Fibroblast of the conjunctiva (primary cell): Measurements from ENCODE around the gene SLC22A1.
"Not testable (repeated sequence)": the region's sequence is repeated elsewhere in the genome, so short reads cannot be mapped to it uniquely, and the experiment has no call there.

Experiments used
- DNase-seq: peaks from one replicate; pipeline ENCODE4 v3.0.0-alpha.2; 2010; ENCODE audit warnings: low read depth

SLC22A1 gene

DNA sequence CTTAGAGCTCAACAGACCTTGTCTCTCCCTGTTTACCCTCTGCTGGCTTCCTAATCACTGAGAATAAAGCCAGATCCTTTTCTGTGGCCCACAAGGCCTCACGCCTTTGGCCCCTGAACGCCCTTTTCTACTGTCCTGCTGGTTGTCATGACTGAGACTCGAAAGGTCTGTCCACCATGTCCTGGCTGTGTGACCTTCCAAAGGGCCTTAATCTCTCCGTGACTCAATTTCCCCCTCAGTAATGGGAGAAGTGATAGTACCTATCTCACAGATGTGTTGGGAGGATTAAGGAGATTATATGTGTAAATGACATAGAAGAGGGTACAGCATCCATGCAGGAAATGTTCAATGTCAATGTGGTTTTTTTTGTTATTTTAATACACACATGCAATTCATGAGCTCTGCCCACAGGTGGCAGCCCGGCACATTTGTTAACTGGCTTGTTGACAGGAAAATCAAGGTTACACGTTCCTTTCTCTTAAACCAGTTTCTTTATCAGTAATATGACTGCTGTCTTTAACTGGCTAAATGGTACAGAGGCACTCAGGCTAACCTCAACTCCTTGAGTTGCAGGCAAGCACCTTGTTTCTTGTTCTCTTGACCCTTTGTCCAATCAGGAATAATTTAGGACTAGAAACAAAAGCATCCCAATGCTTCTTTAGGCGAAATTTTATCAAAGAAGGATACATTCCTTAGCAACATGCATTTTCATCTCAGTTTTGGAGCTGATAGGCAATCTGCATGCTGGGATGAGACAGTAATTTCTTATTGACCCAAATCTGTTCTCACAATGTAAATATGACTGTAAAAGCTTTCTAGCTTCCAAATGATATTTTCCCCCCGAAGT, 16.6 kb downstream of the SLC22A1 start:
- peak; percentile 55 for DNase-seq

DNA sequence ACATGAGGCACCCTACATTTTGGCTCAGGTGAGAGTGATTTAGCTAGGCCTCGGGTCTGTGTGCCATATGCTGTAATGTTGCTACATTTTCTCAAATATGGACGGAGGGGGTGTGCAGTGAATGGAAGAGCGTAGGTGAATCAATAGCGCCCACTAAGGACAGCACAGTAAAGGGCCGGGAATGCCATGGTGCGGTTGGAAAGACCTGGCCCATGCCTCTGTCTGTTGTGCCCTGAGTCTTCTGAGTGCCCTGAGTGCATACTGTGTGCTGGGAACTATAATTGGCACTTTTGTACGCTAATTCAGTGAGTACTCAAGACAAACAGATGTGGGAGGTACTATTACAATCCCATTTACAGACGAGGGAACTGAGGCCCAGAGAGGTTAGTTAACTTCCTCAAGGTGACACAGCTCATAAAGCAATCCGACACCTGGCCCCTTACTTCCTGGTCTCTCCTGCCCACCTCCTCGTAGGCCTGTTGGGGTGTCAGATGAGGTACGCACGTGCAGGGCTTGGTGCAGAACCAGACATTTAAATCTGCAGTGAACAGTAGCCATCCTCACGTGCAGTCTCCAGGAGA, 17.3 kb downstream of the SLC22A1 start:
- no peak for DNase-seq

GRCh38 chr6:160139420-160139851, 17.8 kb downstream of the SLC22A1 start:
- DNase-seq: peak; percentile 87

- not testable (repeated sequence) for DNase-seq
These were observed 18.9 kb downstream of the SLC22A1 start for GRCh38 chr6:160140493-160140892.

- DNase-seq: peak; percentile 70
These were observed 19.5 kb downstream of the SLC22A1 start for GRCh38 chr6:160141001-160141726.

GRCh38 chr6:160142115-160142715, 20.6 kb downstream of the SLC22A1 start:
- DNase-seq: no peak

GRCh38 chr6:160146454-160147145, 25.0 kb downstream of the SLC22A1 start:
- no peak for DNase-seq

DNA sequence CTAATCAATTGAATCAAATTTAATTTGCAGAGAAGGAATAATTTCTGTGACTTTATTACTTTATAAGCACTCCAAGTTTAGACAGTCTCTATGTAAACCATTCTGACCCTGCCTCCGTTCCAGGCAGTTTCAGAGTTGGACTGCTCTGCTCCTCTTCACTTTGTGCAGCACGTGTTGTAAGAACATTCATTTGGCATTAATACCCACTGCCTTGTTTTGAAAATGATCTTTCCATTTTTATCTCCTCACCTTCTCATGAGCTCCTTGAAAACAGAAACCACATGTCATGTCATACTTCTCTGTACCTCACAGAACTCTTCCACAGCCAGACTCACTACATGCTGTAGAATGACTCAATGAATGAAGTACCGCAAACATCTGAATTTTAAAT, 25.5 kb downstream of the SLC22A1 start:
- no peak for DNase-seq

DNA sequence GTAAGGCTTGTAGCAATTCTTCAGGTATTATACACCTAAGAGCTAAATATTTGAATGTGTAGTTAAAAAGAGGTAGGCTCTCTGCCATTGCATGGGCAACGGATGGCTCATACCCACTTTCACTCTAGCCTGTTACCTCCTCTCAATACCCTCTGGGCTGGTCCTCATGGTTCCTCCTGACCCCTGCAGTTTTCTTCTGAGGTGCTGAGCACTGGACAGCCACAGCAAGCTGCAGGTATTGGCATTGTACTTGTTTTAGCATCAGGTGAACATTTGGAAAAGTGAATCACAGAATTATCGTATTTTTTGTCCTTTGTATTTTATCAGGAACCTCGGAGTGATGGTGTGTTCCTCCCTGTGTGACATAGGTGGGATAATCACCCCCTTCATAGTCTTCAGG, 32.9 kb downstream of the SLC22A1 start:
- DNase-seq: no peak

DNA sequence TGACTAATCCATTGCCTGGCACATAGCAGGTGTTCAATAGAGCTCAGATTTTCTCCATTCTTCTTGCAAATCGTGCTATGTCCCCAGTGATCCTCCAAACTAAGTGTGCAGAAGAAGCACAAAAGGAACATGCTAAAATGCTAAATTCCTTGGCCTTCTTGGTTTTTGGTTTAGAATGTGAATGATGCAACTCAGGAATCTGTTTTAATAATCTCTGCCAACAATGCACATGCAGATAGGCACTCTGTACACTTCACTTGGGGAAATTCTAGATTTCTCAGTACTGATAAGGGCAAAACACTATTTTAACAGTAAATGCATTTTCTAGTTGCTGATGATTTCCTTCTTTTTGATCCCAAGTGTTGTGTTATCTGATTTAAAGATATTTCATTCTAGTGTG, 35.2 kb downstream of the SLC22A1 start:
- DNase-seq: no peak

GRCh38 chr6:160160450-160160849, 38.8 kb downstream of the SLC22A1 start:
- DNase-seq: no peak

DNA sequence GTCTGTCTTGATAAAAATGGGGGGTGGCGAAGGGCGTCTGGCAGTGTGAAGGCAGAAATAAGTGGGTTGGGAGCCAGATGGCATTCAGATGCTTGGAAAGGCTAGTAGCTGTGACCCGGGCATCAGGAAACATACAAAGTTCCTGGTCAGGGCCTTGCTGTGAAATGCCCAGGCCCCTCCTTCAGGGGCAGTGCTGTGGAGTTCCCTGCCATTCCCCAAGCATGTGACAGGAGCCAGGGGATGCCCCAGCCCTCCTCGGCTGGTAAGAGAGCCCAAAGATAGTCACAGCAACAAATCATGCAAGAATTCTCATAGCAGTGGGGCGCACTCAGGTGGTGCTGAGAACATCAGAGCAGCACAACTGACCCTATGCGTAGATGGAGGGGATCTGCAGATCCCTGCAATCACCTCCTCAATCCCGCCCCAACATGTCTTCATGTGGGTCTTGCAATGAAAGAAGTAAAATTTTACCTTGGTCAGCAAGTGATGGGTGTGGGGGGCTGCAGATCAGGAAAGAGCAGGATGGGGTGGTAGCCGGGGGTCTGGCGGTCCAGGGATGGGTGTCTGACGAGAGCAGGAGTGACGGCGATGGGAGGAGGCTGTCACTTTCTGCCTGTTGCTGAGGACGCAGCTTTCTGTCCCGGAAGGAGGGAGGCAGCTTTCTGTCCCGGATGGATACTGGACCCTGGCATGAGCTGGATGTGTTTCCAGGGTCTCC, 39.5 kb downstream of the SLC22A1 start:
- no peak for DNase-seq

DNA sequence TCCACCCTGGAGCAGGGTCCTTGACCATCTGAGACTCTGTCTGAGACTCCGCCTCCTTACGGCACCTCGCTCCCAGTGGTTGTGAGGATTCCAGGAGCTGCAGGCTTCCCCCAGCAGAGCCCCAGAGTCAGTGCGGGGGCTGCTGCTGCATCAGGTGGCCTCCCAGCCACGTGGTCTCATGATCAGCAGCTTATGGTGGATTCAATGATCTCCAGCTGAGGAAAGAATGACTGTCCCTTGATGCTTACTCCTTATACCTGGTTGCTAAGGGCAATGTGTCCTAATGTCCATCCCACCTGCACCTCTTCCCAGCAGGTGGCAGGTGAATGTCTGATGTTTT, 40.0 kb downstream of the SLC22A1 start:
- no peak for DNase-seq

DNA sequence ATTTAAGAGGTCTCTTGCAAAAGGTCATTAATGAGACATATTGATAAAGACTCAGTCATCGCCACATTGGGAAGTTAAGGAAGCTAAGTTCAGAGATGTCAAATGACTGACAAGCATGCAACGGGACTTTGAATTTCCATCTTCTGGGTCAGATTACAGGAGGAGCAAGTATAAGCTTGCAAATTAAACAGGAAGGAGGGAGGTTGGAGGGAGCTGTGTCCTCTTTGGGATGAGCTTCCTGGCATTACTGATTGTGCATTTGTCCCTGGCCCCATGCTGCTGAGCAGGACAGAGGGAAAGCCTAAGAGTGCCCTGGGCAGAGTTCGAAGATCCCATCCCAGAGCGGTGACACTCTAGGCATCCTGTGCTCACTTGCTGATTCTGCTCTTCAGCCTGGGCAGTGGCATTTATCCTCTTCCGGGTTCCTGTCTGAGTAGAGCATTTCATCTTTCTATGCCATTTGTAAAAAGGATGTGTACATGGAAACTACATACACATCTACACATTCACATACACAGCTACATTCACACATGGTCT, 40.5 kb downstream of the SLC22A1 start:
- no peak for DNase-seq

DNA sequence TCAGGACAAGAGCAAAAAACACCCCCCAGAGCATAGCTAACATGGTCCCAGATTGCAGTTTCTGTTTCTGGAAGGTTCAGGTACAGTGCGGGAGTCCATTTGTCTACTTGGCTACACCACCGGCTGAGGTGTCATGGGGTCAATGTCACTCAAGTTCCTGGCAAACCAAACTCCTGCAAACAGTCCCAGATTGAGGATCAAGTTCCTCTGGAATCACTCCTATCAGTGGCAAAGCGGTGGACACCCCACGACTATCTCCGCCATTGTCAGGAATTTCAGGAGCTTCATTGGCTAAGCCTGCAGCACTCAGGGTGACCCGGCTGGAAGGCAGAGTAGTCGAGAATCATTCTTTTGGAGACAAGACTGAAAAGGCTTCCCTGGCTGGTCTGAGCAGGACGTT, 41.8 kb downstream of the SLC22A1 start:
- DNase-seq: no peak

DNA sequence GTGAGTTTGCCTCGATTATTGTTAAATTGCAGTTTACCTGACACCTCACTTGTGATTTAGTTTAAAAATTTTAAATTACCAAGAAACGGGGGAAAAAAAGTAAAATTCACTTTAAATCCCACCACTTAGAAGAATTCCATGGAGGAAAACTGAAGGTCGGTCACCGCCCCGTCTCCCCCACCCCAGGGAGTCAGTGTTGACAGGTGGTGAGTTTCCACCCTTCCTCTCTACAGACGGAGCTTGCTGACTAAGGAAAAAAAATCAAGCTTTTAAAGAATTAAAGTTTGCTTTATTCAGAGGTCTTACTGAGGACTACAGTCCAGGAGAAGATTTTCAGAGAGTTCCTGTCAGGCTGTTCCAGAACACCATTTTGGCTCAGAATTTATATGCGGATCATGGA, 42.3 kb downstream of the SLC22A1 start:
- DNase-seq: no peak

GRCh38 chr6:160165928-160166327, 44.3 kb downstream of the SLC22A1 start:
- DNase-seq: not testable (repeated sequence)

DNA sequence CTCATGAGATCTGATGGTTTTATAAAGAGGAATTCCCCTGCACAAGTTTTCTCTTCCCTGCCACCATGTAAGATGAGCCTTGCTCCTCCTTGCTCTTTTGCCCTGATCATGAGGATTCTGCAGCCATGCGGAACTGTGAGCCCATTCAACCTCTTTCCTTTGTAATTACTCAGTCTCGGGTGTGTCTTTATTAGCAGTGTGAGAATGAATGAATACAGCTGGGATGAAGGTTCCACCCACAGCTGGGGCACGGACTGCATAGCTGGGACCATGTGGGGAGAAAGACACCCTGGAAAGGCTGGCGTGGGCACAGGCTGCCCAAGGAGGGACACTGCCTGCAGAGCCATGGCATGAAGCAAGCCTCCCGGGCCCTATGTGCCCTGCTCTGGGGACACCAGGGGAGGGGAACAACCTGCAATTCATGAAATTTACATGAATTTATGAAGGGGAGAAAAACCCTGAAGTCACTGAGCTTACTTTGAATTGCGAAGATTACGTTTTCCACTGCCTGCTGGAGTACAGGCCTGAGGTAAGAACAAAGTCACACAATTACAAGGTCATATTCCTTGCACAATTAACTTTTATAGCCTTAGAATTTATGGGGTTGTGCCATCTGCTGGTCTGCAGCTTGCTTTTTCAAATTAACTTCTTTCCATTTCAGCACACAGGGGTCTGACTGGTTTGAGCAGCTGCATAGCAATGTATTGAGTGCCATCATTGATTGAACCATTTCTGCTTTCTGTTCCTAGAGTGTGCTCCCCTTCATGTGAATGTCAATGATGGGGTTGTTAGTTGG, 46.2 kb downstream of the SLC22A1 start:
- DNase-seq: no peak

GRCh38 chr6:160170018-160170680, 48.5 kb downstream of the SLC22A1 start:
- DNase-seq: no peak

GRCh38 chr6:160172704-160173103, 51.1 kb downstream of the SLC22A1 start:
- no peak for DNase-seq
